Measurements from ENCODE around the gene ARSI.

Gene ARSI

DNA sequence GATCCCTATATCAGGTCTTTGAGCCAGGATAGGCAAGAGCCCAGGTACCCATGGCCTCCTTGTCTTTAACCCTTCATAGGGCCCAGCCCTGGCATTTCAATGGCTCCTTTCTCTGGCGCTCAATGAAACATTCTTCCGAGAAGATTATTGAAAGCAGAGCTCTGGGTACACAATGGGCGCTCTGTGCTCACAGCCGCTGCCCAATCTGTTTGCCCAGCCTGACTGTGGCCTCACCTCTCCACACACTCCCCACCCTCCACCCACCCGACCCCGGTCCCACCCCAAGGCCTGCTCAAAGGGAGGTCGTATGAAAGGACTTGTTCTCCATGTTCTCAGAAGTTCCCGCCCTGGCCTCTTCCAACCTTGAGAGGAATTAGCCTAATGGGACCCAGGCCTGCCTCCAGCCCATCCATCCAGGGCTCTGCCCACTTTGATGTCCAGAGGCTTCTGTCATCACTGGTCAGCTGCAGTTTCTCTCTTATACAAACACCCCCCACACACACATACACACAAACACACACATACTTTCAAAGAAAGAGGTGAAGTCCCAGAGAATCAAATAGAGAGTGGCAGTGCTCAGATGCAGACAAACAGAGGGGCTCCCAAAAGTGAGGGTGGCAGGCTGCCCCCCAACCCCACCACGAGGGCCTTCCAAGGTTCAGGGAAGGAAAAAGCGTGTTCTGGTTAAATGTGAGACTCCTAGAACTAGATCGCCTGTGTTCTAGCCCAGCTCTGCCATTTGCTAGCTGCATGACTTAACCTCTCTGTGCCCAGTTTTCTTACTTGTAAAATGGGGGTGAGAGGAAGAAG lies 5.1 kb upstream of the ARSI start:
- H3K27ac ChIP-seq (ENCODE audit: low read length), result no peak overlapping the region
- H3K4me1 ChIP-seq (ENCODE audit: control insufficient read depth, insufficient read depth, low read length), result peaks cover 22% of the 10 kb centered on the region
- H3K9ac ChIP-seq (ENCODE audit: low read length in 2 of 2), result no peak overlapping the region
- H3K36me3 ChIP-seq (ENCODE audit: control insufficient read depth in 2 of 2, insufficient read depth in 2 of 2, low read length in 2 of 2), result no peaks in the 10 kb centered on the region
- H3K9me3 ChIP-seq (ENCODE audit: control insufficient read depth in 2 of 2, low read length in 2 of 2), result no peaks in the 10 kb centered on the region
- peaks cover under 1 to 6% of the 10 kb centered on the region in 2 donors for H3K27me3 ChIP-seq (ENCODE audit: control insufficient read depth in 1 of 2, insufficient read depth in 2 of 2, low read length in 2 of 2)
- no peak overlapping the region for H3K4me3 ChIP-seq (ENCODE audit: low read length in 2 of 2)

DNA sequence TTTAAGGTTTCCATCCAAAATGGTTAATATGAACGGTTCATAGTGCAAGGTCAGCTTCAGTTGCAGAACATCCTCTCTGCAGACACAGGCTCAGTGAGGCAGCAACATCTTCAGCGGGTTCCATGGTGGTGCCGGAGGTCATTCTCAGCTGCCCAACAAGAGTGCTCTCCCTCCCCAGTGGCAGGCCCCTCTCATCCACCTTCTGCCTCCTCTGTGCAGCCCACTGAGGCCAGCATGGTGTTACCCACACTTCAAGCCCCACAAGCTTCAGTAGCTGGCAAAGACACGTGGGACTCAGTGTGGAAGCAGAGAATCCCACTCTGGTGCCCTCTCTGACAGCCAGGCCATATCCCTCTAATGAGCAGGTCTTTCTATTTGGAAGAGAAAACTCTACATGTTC lies 4.1 kb upstream of the ARSI start:
- Histone ChIP-seq H3K4me3 (ENCODE audit: low read length in 2 of 2) (no peak overlapping the region), H3K27ac (ENCODE audit: low read length) (no peak overlapping the region), H3K9me3 (ENCODE audit: control insufficient read depth in 2 of 2, low read length in 2 of 2) (no peaks in the 10 kb centered on the region), H3K9ac (ENCODE audit: low read length in 2 of 2) (no peak overlapping the region), H3K4me1 (ENCODE audit: control insufficient read depth, insufficient read depth, low read length) (peaks cover 32% of the 10 kb centered on the region), H3K27me3 (ENCODE audit: control insufficient read depth in 1 of 2, insufficient read depth in 2 of 2, low read length in 2 of 2) (peaks cover 2 to 6% of the 10 kb centered on the region in 2 donors), H3K36me3 (ENCODE audit: control insufficient read depth in 2 of 2, insufficient read depth in 2 of 2, low read length in 2 of 2) (no peaks in the 10 kb centered on the region)

DNA sequence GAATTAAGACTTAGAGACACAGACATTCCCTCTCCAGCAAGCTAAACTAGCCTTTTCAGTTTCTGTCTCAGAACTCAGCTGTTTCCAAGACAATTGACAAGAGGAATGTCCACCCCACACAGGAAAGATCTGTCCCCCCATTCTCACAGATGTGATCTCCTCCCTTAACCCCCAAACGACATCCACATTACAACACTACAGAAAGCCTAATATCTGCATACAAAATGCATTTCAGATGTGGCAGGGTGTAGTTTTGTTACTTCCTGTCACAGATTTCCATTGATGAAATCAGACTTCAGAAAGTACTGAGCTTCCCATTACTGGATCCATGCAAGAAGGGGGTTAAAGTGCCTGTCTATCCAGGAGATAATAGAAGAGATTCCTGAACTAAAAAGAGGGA lies 2.9 kb upstream of the ARSI start:
- Histone ChIP-seq H3K4me1 (ENCODE audit: control insufficient read depth, insufficient read depth, low read length) (peaks cover 39% of the 10 kb centered on the region), H3K4me3 (ENCODE audit: low read length in 2 of 2) (no peak overlapping the region), H3K27me3 (ENCODE audit: control insufficient read depth in 1 of 2, insufficient read depth in 2 of 2, low read length in 2 of 2) (peaks cover 6 to 11% of the 10 kb centered on the region in 2 donors), H3K9ac (ENCODE audit: low read length in 2 of 2) (no peak overlapping the region), H3K36me3 (ENCODE audit: control insufficient read depth in 2 of 2, insufficient read depth in 2 of 2, low read length in 2 of 2) (no peaks in the 10 kb centered on the region), H3K27ac (ENCODE audit: low read length) (no peak overlapping the region), H3K9me3 (ENCODE audit: control insufficient read depth in 2 of 2, low read length in 2 of 2) (no peaks in the 10 kb centered on the region)

DNA sequence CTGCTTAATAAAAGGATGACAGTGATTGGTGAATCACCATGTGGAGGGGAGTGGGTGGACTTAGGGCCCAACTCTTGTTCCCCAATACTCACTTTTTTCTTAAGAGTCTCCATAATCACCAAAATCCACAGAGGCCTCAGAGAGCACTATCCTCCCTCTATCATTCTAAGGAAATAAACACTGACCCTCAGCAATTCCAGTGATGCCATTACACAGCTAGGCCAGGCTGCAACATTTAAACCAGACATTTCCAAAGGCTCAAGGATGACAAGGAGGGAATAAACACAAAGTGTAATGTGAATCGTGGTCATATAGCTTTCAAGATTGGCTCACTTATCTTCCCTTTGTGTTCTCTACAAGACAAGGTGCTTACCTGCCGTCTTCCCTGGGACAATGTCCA lies 2.4 kb upstream of the ARSI start:
- H3K36me3 ChIP-seq (ENCODE audit: control insufficient read depth in 2 of 2, insufficient read depth in 2 of 2, low read length in 2 of 2), result no peaks in the 10 kb centered on the region
- H3K9me3 ChIP-seq (ENCODE audit: control insufficient read depth in 2 of 2, low read length in 2 of 2), result no peaks in the 10 kb centered on the region
- no peak overlapping the region for H3K4me3 ChIP-seq (ENCODE audit: low read length in 2 of 2)
- H3K27me3 ChIP-seq (ENCODE audit: control insufficient read depth in 1 of 2, insufficient read depth in 2 of 2, low read length in 2 of 2), result peaks cover 6 to 14% of the 10 kb centered on the region in 2 donors
- H3K27ac ChIP-seq (ENCODE audit: low read length), result no peak overlapping the region
- H3K9ac ChIP-seq (ENCODE audit: low read length in 2 of 2), result no peak overlapping the region
- peaks cover 39% of the 10 kb centered on the region for H3K4me1 ChIP-seq (ENCODE audit: control insufficient read depth, insufficient read depth, low read length)

DNA sequence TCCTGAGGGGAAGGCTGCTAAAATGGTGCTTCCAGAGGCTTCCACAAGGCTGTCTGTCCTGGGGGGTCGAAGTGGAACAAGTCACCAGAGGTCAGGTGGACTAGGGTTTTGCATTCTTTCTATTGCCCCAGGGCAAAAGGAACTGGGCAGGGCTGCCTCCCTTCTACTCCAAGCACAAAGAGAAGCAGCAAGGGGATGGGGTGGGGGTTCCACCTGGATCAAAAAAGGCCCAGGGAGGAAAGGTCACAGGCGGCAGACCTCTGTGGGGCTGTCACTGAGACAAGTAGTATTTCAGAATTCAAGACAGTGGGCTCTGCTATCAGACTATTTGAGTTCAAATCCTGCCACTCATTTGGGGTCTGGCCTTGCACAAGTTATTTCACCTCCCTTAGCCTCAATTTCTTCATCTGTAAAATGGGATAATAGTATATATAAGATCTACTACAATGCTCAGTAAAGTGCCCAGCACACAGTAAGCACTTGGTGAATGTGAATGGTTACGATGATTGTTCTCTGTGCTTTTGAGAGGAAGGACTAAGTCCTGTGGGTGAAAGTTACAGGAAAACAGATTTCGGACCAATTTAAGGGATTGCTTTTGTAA lies 1.9 kb upstream of the ARSI start:
- Histone ChIP-seq H3K9ac (ENCODE audit: low read length in 2 of 2) (no peak overlapping the region), H3K36me3 (ENCODE audit: control insufficient read depth in 2 of 2, insufficient read depth in 2 of 2, low read length in 2 of 2) (no peaks in the 10 kb centered on the region), H3K27me3 (ENCODE audit: control insufficient read depth in 1 of 2, insufficient read depth in 2 of 2, low read length in 2 of 2) (peaks cover 6 to 13% of the 10 kb centered on the region in 2 donors), H3K4me3 (ENCODE audit: low read length in 2 of 2) (no peak overlapping the region), H3K9me3 (ENCODE audit: control insufficient read depth in 2 of 2, low read length in 2 of 2) (no peaks in the 10 kb centered on the region), H3K27ac (ENCODE audit: low read length) (no peak overlapping the region), H3K4me1 (ENCODE audit: control insufficient read depth, insufficient read depth, low read length) (peaks cover 39% of the 10 kb centered on the region)

DNA sequence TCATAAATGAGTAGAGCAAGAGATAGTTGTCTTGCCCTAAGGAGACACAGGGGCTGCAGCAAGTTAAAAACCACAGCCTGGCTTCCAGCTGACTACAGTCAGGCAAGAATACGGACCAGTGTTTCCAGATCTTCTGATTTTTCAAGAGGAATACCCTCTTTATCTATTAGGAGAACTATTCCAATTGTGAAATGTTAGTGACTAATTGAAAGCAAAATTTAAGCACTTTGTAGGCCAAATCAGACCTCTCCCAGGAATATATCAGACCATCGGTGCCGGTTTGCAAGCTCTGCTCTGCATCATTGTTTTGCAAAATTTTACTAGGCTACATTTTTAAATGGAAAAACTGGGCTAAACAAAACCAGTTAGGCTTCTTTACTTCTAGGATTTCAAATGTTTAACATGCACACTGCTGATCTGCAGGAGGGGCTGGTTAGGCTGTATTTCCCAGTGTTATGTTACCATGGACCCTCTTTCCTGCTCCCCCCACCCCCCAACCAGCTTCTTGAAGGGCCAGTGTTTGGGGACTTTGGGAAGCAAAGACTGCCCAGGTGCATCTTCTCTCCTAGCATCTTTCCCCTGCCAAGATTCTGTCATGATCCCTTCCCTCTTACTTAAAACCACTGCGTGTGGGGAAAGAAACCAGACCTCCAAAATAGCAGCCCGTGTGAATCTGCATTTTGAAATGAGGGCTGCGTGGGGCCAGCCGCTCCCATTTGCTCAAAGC lies 1.1 kb upstream of the ARSI start:
- H3K27ac ChIP-seq (ENCODE audit: low read length), result peak overlapping the region; percentile 37
- H3K4me3 ChIP-seq (ENCODE audit: low read length in 2 of 2), result no peak overlapping the region
- H3K27me3 ChIP-seq (ENCODE audit: control insufficient read depth in 1 of 2, insufficient read depth in 2 of 2, low read length in 2 of 2), result peaks cover 6 to 12% of the 10 kb centered on the region in 2 donors
- no peaks in the 10 kb centered on the region for H3K36me3 ChIP-seq (ENCODE audit: control insufficient read depth in 2 of 2, insufficient read depth in 2 of 2, low read length in 2 of 2)
- no peaks in the 10 kb centered on the region for H3K9me3 ChIP-seq (ENCODE audit: control insufficient read depth in 2 of 2, low read length in 2 of 2)
- peaks cover 39% of the 10 kb centered on the region for H3K4me1 ChIP-seq (ENCODE audit: control insufficient read depth, insufficient read depth, low read length)
- H3K9ac ChIP-seq (ENCODE audit: low read length in 2 of 2), result no peak overlapping the region

DNA sequence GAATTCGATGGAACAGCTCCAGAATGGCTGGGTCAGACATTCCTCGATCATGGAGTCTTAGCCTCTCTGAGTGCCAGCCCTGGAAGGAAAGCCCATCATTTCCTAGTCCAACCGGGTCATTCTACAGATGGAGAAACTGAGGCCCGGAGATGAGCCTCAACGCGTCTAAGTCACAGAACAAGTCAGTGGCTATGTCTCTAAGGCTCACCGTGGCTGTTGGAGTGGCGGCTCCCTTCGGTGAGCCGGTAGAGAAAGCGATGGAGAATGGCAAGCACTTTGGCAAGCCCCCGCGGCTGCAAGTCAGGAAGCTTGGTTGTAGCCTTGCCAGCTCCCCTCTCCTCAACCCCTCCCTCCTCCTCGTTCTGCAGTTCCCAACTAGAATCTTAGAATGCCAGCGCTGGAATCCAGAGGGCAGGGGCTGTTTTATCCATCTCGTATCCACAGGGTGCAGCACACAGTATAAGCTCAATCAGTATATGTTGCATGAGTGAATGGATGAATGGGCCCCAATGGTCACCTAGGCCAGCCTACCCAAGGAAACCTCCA lies 438 bp upstream of the ARSI start:
- Histone ChIP-seq H3K4me3 (ENCODE audit: low read length in 2 of 2) (peak overlapping the region; percentile 47 to 67), H3K36me3 (ENCODE audit: control insufficient read depth in 2 of 2, insufficient read depth in 2 of 2, low read length in 2 of 2) (no peaks in the 10 kb centered on the region), H3K27ac (ENCODE audit: low read length) (no peak overlapping the region), H3K9ac (ENCODE audit: low read length in 2 of 2) (no peak overlapping the region), H3K9me3 (ENCODE audit: control insufficient read depth in 2 of 2, low read length in 2 of 2) (no peaks in the 10 kb centered on the region), H3K4me1 (ENCODE audit: control insufficient read depth, insufficient read depth, low read length) (peaks cover 39% of the 10 kb centered on the region), H3K27me3 (ENCODE audit: control insufficient read depth in 1 of 2, insufficient read depth in 2 of 2, low read length in 2 of 2) (peaks cover 6 to 12% of the 10 kb centered on the region in 2 donors)

DNA sequence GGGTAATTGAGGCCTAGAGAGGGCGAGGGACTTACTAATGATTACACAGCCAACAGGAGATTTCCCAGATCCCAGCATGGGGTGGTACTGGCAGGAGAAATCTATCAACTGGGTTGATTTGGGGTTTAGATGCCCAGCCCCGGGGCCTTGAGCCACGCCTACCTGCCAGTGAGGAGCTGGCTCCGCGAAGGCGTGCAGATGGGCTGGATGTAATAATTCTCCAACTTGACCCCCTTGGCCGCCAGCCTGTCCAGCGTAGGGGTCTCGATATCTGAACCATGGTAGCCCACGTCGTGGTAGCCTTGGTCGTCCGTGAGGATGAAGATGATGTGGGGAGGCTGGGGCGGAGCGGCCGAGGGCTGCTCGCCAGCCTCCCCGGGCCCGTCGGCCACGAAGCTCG lies 804 bp downstream of the ARSI start:
- Histone ChIP-seq H3K27me3 (ENCODE audit: control insufficient read depth in 1 of 2, insufficient read depth in 2 of 2, low read length in 2 of 2) (peaks cover 6 to 12% of the 10 kb centered on the region in 2 donors), H3K27ac (ENCODE audit: low read length) (no peak overlapping the region), H3K4me3 (ENCODE audit: low read length in 2 of 2) (peak overlapping the region; percentile 47 to 67), H3K36me3 (ENCODE audit: control insufficient read depth in 2 of 2, insufficient read depth in 2 of 2, low read length in 2 of 2) (no peaks in the 10 kb centered on the region), H3K9ac (ENCODE audit: low read length in 2 of 2) (no peak overlapping the region), H3K9me3 (ENCODE audit: control insufficient read depth in 2 of 2, low read length in 2 of 2) (no peaks in the 10 kb centered on the region), H3K4me1 (ENCODE audit: control insufficient read depth, insufficient read depth, low read length) (peaks cover 38% of the 10 kb centered on the region)

DNA sequence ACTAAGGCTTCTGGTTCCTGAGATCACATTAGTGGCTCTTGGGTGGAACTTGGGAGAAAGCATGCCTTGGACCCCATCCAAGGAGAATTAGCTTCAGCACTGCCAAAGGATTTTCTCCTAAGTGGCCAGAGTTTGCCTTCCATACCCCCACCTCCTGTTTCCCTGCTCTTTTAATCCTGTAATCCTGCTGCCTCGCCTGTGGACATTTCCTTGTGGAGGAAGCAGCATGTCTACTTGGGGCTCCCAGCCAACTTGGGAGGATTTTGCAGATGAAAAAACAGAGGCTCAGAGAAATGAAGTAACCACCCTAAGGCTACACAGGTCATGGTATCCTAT lies 1.6 kb downstream of the ARSI start:
- Histone ChIP-seq H3K27me3 (ENCODE audit: control insufficient read depth in 1 of 2, insufficient read depth in 2 of 2, low read length in 2 of 2) (peaks cover 6 to 12% of the 10 kb centered on the region in 2 donors), H3K4me3 (ENCODE audit: low read length in 2 of 2) (no peak overlapping the region), H3K4me1 (ENCODE audit: control insufficient read depth, insufficient read depth, low read length) (peaks cover 36% of the 10 kb centered on the region), H3K9me3 (ENCODE audit: control insufficient read depth in 2 of 2, low read length in 2 of 2) (no peaks in the 10 kb centered on the region), H3K36me3 (ENCODE audit: control insufficient read depth in 2 of 2, insufficient read depth in 2 of 2, low read length in 2 of 2) (no peaks in the 10 kb centered on the region), H3K9ac (ENCODE audit: low read length in 2 of 2) (no peak overlapping the region), H3K27ac (ENCODE audit: low read length) (no peak overlapping the region)

DNA sequence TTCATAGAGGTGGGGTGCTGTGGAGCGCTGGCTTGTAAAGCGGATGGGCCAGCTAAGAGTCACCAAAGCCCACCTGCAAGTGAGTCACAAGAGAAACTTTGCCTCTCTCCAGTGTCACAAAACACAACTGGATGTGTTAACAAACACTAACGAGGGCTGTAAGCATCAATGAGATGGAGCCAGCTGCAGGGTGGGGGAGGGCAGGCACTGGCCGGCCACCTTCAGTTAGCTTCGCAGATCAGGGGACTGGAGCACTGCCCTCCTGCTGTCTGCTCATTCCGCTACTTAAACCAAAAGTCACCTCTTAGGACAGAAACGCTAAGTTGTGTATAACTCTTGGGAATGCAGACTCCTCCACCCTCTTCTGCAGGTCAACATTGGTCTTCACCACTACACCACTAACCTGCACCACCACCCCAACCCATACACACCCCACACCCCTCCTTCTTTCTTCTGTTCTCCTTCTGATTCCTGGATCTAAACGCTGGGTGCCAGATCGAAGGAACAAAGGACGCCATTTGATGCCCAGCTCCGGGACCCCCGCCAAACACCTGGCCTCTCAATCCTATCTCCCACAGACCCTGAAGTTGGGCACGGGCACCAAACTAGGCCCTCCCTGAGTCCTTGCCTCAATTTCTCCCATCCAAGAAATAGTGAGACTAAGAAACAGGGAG lies 2.1 kb downstream of the ARSI start:
- Histone ChIP-seq H3K4me1 (ENCODE audit: control insufficient read depth, insufficient read depth, low read length) (peaks cover 36% of the 10 kb centered on the region), H3K9ac (ENCODE audit: low read length in 2 of 2) (no peak overlapping the region), H3K4me3 (ENCODE audit: low read length in 2 of 2) (no peak overlapping the region), H3K9me3 (ENCODE audit: control insufficient read depth in 2 of 2, low read length in 2 of 2) (no peaks in the 10 kb centered on the region), H3K27me3 (ENCODE audit: control insufficient read depth in 1 of 2, insufficient read depth in 2 of 2, low read length in 2 of 2) (peaks cover 6 to 12% of the 10 kb centered on the region in 2 donors), H3K27ac (ENCODE audit: low read length) (no peak overlapping the region), H3K36me3 (ENCODE audit: control insufficient read depth in 2 of 2, insufficient read depth in 2 of 2, low read length in 2 of 2) (no peaks in the 10 kb centered on the region)
